Measurements from ENCODE around the gene DLL3.

Gene DLL3

GRCh38 chr19:39502640-39503417 lies 4.1 kb downstream of the DLL3 start:
- TF ChIP-seq, protein P1, sequence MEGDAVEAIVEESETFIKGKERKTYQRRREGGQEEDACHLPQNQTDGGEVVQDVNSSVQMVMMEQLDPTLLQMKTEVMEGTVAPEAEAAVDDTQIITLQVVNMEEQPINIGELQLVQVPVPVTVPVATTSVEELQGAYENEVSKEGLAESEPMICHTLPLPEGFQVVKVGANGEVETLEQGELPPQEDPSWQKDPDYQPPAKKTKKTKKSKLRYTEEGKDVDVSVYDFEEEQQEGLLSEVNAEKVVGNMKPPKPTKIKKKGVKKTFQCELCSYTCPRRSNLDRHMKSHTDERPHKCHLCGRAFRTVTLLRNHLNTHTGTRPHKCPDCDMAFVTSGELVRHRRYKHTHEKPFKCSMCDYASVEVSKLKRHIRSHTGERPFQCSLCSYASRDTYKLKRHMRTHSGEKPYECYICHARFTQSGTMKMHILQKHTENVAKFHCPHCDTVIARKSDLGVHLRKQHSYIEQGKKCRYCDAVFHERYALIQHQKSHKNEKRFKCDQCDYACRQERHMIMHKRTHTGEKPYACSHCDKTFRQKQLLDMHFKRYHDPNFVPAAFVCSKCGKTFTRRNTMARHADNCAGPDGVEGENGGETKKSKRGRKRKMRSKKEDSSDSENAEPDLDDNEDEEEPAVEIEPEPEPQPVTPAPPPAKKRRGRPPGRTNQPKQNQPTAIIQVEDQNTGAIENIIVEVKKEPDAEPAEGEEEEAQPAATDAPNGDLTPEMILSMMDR (IDR thresholded peaks at IDR 0.05), result peak; percentile 89

DNA sequence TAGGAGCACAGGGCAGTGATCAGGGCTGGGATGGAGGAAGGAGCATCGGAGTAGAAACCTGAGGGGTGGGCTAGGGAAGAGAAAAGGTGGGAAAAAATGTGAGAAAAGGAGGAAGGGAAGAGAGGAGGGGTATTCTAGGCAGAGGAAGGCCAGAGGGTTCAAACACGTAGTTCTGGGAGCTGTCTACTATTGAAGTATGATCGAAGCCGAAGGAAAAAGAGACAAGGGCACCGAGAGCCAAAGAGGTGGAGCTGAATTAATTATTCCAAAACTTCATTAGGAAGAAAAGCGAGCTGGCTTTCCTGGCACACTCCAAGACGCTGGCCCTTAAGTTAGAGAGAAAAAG lies 7.8 kb downstream of the DLL3 start:
- TF ChIP-seq, protein P1 (IDR thresholded peaks at IDR 0.05), result no peak

DNA sequence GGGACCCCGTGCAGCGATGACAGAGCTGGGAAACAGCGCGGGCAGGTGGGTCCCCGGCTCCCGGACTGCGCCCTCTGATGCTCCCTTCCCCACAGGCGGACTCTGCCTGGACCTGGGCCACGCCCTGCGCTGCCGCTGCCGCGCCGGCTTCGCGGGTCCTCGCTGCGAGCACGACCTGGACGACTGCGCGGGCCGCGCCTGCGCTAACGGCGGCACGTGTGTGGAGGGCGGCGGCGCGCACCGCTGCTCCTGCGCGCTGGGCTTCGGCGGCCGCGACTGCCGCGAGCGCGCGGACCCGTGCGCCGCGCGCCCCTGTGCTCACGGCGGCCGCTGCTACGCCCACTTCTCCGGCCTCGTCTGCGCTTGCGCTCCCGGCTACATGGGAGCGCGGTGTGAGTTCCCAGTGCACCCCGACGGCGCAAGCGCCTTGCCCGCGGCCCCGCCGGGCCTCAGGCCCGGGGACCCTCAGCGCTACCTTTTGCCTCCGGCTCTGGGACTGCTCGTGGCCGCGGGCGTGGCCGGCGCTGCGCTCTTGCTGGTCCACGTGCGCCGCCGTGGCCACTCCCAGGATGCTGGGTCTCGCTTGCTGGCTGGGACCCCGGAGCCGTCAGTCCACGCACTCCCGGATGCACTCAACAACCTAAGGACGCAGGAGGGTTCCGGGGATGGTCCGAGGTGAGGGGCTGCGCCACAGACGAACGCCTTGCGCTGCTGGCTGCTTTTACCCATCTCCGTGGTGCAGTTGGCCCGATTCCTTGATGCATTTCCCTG lies 8.4 kb downstream of the DLL3 start:
- TF ChIP-seq, protein P1 (IDR thresholded peaks at IDR 0.05), result no peak

DNA sequence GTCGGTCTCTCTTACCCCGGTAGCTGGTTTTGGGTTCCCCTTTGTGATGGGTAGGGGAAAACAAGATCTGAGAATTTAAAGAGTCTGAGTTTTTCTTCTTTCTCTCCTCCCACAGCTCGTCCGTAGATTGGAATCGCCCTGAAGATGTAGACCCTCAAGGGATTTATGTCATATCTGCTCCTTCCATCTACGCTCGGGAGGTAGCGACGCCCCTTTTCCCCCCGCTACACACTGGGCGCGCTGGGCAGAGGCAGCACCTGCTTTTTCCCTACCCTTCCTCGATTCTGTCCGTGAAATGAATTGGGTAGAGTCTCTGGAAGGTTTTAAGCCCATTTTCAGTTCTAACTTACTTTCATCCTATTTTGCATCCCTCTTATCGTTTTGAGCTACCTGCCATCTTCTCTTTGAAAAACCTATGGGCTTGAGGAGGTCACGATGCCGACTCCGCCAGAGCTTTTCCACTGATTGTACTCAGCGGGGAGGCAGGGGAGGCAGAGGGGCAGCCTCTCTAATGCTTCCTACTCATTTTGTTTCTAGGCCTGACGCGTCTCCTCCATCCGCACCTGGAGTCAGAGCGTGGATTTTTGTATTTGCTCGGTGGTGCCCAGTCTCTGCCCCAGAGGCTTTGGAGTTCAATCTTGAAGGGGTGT lies 9.1 kb downstream of the DLL3 start:
- TF ChIP-seq, protein P1 (IDR thresholded peaks at IDR 0.05), result no peak

- TF ChIP-seq, protein P1 (IDR thresholded peaks at IDR 0.05), result no peak
These were observed 9.9 kb downstream of the DLL3 start for GRCh38 chr19:39508629-39509028.

DNA sequence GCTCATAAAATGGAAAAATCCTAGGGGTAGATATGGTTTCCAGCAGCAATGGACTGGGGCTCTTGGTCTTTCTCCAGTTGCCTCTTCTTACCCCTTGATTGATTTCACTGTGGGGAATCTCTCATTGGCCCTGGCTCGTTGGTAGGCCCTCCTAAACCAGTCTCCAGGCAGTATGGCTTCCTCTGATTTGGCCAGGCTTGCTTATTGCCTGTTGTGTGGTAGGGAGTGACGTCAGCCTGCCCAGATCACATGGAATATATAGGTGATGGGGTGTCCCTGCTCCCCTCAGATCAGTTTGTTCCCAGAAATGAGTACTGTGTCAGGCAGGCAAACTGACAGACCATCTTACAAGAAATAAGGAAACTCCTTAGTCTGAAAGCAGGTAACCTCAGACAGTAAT lies 10.5 kb downstream of the DLL3 start:
- TF ChIP-seq, protein P1 (IDR thresholded peaks at IDR 0.05), result no peak

GRCh38 chr19:39512988-39513387 lies 14.2 kb downstream of the DLL3 start:
- TF ChIP-seq, protein P1 (IDR thresholded peaks at IDR 0.05), result no peak
